ENCODE measurements around the gene APOC3.
A peak's percentile ranks its signal among the peaks of the same experiment; 100 is the strongest.
"Not testable (repeated sequence)": the region's sequence is repeated elsewhere in the genome, so short reads cannot be mapped to it uniquely, and the experiment has no call there.

Gene APOC3

DNA sequence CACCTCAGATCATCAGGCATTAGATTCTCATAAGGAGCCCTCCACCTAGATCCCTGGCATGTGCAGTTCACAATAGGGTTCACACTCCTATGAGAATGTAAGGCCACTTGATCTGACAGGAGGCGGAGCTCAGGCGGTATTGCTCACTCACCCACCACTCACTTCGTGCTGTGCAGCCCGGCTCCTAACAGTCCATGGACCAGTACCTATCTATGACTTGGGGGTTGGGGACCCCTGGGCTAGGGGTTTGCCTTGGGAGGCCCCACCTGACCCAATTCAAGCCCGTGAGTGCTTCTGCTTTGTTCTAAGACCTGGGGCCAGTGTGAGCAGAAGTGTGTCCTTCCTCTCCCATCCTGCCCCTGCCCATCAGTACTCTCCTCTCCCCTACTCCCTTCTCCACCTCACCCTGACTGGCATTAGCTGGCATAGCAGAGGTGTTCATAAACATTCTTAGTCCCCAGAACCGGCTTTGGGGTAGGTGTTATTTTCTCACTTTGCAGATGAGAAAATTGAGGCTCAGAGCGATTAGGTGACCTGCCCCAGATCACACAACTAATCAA, 2.2 kb downstream of the APOC3 start:
- DNase-seq (ENCODE audit: low read depth): no peak

DNA sequence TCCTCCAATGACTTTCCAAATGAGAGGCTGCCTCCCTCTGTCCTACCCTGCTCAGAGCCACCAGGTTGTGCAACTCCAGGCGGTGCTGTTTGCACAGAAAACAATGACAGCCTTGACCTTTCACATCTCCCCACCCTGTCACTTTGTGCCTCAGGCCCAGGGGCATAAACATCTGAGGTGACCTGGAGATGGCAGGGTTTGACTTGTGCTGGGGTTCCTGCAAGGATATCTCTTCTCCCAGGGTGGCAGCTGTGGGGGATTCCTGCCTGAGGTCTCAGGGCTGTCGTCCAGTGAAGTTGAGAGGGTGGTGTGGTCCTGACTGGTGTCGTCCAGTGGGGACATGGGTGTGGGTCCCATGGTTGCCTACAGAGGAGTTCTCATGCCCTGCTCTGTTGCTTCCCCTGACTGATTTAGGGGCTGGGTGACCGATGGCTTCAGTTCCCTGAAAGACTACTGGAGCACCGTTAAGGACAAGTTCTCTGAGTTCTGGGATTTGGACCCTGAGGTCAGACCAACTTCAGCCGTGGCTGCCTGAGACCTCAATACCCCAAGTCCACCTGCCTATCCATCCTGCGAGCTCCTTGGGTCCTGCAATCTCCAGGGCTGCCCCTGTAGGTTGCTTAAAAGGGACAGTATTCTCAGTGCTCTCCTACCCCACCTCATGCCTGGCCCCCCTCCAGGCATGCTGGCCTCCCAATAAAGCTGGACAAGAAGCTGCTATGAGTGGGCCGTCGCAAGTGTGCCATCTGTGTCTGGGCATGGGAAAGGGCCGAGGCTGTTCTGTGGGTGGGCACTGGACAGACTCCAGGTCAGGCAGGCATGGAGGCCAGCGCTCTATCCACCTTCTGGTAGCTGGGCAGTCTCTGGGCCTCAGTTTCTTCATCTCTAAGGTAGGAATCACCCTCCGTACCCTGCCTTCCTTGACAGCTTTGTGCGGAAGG, 2.9 kb downstream of the APOC3 start:
- no peak for DNase-seq (ENCODE audit: low read depth)

GRCh38 chr11:116833491-116833815, 3.7 kb downstream of the APOC3 start:
- DNase-seq (ENCODE audit: low read depth): no peak

- no peak for DNase-seq (ENCODE audit: low read depth)
Measured at GRCh38 chr11:116833816-116834534, 4.3 kb downstream of the APOC3 start.

GRCh38 chr11:116834535-116835041, 4.9 kb downstream of the APOC3 start:
- not testable (repeated sequence) for DNase-seq (ENCODE audit: low read depth)

DNA sequence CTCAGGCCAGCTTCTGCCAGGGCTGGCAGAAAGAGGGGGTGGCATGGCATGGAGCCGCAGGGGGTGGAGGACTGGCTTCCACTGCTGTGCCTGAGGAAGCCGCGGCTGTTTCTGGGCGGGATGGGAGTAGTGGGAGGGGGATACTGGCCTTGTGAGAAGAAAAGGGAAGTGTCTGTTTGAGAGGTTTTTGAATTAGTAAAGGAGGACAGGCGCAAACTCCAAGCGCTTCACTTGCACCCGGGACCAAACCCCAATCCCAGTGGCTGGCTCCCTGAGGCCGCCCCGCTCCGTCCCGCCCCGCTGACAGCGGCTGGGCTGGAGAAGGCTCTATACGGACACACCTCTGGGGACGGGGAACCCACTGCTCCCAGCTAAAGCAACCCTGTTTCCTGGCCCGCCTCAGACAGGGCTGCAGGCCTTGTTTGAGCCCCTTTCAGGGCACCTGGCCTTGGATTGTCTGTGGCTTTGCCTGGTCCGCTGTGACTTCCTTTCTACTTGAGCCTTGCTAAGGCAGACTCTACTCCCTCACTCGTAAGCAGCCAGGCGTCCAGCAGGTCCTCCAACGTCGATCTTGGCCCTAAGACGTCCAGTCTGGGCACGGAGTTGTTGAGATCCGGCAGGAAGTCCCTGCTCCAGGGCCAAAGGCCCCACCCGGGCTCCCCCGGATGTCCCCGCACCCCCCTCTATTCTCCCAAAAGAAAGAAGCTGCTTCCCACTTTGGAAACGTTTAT, 5.5 kb downstream of the APOC3 start:
- no peak for DNase-seq (ENCODE audit: low read depth)

GRCh38 chr11:116835791-116836631, 6.3 kb downstream of the APOC3 start:
- peak; percentile 64 for DNase-seq (ENCODE audit: low read depth)

GRCh38 chr11:116836632-116836991, 6.9 kb downstream of the APOC3 start:
- DNase-seq (ENCODE audit: low read depth): no peak

GRCh38 chr11:116837231-116838091, 7.8 kb downstream of the APOC3 start, which contains the start of gene APOA1:
TSS of gene APOA1 (minus strand) at chr11:116837622. CDS start at chr11:116837387, 235 bp downstream.
- DNase-seq (ENCODE audit: low read depth): no peak

- DNase-seq (ENCODE audit: low read depth): no peak
Measured at GRCh38 chr11:116838321-116839084, 8.8 kb downstream of the APOC3 start.

GRCh38 chr11:116840224-116840745, 10.6 kb downstream of the APOC3 start:
- DNase-seq (ENCODE audit: low read depth): no peak

- DNase-seq (ENCODE audit: low read depth): no peak
Measured at GRCh38 chr11:116840746-116841296, 11.1 kb downstream of the APOC3 start.

GRCh38 chr11:116842117-116842516, 12.4 kb downstream of the APOC3 start:
- DNase-seq (ENCODE audit: low read depth): no peak

- DNase-seq (ENCODE audit: low read depth): no peak
Measured at GRCh38 chr11:116842909-116843308, 13.2 kb downstream of the APOC3 start.

GRCh38 chr11:116843661-116844060, 14.0 kb downstream of the APOC3 start:
- no peak for DNase-seq (ENCODE audit: low read depth)

- no peak for DNase-seq (ENCODE audit: low read depth)
Measured at GRCh38 chr11:116844722-116845121, 15.0 kb downstream of the APOC3 start.

DNA sequence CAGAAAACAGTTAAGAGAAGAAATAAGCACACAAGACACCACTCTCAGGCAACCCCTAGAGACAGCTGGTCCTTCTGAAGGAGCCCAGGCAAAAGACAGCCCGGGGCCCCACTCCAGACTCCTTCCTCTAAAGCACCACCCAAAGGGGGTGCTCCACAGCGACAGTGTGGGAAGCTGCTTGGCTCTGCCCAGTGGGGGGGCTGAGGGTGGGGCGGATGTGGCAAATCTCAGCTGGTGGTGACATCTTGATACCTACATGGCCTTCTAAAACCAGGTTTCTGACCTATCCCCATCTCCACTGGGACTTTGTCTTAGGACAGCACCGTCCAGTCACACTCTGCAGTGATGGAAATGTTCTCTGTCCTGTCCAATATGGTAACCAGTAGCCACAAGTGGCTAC, 17.9 kb downstream of the APOC3 start:
- no peak for DNase-seq (ENCODE audit: low read depth)

GRCh38 chr11:116849060-116849459, 19.4 kb downstream of the APOC3 start:
- no peak for DNase-seq (ENCODE audit: low read depth)

GRCh38 chr11:116849486-116849885, 19.8 kb downstream of the APOC3 start:
- DNase-seq (ENCODE audit: low read depth): no peak
